ENCODE results near the gene MRRF.

Gene MRRF

DNA sequence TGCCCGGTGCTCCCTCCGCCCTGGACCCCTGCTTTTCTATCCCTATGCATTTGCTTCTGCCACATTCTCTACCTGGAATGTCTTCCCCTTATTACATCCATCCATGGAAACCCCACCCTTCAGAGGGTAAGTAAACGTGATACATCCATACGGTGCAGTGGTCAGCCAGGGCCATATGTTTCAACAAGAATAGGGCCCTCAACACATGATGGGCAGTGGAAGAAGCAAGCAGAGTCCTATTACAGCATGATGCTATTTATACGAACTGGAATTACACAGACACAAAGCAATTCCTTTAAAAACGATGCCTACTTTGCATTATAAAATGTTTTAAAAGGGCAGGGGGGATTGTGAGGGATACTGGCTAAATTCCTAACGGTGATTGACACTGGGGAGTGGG lies 68.0 kb downstream of the MRRF start:
- no peak for TF ChIP-seq CTCF (IDR thresholded peaks at IDR 0.05; ENCODE audit: low read depth, low read length)
- DNase-seq (ENCODE audit: extremely low read depth, low read depth) = no peak

DNA sequence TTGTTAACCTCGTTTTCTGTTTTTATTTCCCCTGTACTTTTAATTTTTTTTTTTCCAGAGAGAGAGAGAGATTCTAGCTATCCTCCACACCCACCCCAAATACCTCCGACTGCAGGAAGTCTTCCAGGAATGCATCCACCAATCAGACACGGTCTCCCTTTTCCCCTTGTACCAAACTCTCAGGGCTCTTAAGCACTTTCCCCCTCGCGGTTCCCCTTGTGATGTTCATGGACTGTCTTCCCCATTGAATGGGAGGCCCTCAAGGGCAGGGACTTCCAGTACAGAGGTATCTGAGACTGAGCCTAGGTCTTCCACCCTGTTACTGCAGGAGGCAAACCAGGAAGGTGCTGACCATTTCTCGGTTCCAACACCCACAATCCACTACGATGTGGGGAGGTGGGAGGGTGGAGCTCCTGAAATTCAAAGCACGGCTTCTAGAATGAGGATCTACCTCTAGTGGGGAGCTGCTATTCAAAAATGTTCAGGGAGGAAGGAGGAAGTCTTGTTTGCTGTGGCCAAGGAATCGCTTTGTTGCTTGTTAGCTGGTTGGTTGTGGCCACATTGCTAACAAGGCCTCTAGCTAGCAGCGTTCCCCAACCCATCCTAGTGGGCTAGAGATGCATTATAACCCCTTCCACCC lies 68.6 kb downstream of the MRRF start:
- no peak for DNase-seq (ENCODE audit: extremely low read depth, low read depth)
- no peak for TF ChIP-seq CTCF (IDR thresholded peaks at IDR 0.05; ENCODE audit: low read depth, low read length)

- TF ChIP-seq CTCF (IDR thresholded peaks at IDR 0.05; ENCODE audit: low read depth, low read length) = no peak
- DNase-seq (ENCODE audit: extremely low read depth, low read depth) = no peak
Measured at GRCh38 chr9:122334916-122335315, 70.2 kb downstream of the MRRF start.

- no peak for DNase-seq (ENCODE audit: extremely low read depth, low read depth)
- TF ChIP-seq CTCF (IDR thresholded peaks at IDR 0.05; ENCODE audit: low read depth, low read length) = no peak
Measured at GRCh38 chr9:122336189-122336588, 71.5 kb downstream of the MRRF start.

DNA sequence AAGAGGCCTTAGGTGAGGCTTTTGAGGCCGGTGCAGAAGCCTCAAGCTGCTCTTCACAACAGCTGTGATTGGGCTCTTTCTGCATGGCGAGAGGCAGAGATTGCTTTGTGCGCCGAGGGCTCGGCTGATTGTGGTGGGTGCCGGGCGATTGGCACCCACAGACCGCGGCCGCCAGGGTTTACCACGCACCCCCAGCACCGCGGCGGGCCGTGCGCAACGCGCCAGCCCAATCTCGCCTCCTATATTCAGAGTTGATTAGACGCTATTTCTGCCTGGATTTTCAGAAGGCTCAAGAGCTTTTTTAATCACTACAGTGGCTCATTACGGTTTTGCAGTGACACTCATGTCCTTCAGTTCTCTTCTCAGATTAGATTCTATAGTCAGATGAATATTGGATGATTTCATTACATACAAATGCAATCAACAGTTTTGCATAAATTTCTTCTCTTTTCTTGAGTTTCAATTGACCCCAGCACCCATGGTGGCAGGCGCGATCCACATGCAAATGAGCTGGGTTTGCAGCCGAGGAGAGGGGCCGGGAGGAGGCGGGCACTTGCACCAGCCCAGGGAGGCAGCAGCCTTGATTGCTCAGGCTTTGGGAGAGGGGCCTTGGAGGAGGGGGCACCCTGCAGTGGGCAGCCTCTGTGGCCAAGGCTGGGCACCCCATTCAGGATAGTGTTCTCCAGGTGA lies 72.3 kb downstream of the MRRF start:
- no peak for DNase-seq (ENCODE audit: extremely low read depth, low read depth)
- no peak for TF ChIP-seq CTCF (IDR thresholded peaks at IDR 0.05; ENCODE audit: low read depth, low read length)

DNA sequence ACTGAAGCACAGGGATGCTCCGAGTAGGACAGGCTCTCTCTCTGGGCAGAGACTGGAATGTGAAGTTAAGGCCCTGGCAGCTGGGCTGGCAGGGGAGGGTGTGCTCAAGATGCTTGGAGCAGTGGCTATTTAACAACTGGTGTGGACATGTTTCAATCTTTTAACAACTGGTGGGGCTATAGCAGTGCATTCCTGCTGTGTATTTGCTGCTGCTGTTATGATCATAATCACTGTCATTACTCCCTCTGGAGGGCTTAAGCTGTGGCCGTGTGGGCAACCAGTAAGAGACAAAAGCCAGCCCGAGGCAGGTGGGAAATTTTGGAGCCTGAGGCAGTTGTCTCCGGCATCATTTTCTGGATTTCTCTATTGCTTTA lies 72.9 kb downstream of the MRRF start:
- TF ChIP-seq CTCF (IDR thresholded peaks at IDR 0.05; ENCODE audit: low read depth, low read length) = no peak

GRCh38 chr9:122338536-122338935 lies 73.9 kb downstream of the MRRF start:
- no peak for DNase-seq (ENCODE audit: extremely low read depth, low read depth)
- TF ChIP-seq CTCF (IDR thresholded peaks at IDR 0.05; ENCODE audit: low read depth, low read length) = no peak

More for the DNA sequence above, 72.9 kb downstream of the MRRF start:
- DNase-seq (ENCODE audit: extremely low read depth, low read depth) = no peak
